Measurements from ENCODE around the gene DCUN1D4.

The DCUN1D4 gene

GRCh38 chr4:51930557-51930956 lies 87.6 kb downstream of the DCUN1D4 start:
- TF ChIP-seq YY1 (IDR thresholded peaks at IDR 0.05; ENCODE audit: low read depth) (no peak), EP300 (IDR thresholded peaks at IDR 0.05; ENCODE audit: borderline replicate concordance) (no peak), REST (IDR thresholded peaks at IDR 0.05; ENCODE audit: low read depth) (no peak), USF1 (IDR thresholded peaks at IDR 0.05) (no peak), MAX (IDR thresholded peaks at IDR 0.05) (no peak), TEAD4 (IDR thresholded peaks at IDR 0.05) (no peak), FOXM1 (IDR thresholded peaks at IDR 0.05; ENCODE audit: borderline replicate concordance, low read depth) (no peak), RAD21 (IDR thresholded peaks at IDR 0.05; ENCODE audit: low read depth) (no peak), EGR1 (IDR thresholded peaks at IDR 0.05) (no peak), ZBTB7A (IDR thresholded peaks at IDR 0.05; ENCODE audit: low read depth) (no peak), NFIC (IDR thresholded peaks at IDR 0.05) (no peak), TCF12 (IDR thresholded peaks at IDR 0.05; ENCODE audit: low read depth) (no peak), CEBPB (IDR thresholded peaks at IDR 0.05) (no peak), CREB1 (IDR thresholded peaks at IDR 0.05; ENCODE audit: low read depth) (no peak), TAF1 (IDR thresholded peaks at IDR 0.05; ENCODE audit: low read depth) (no peak)

- TF ChIP-seq TCF12 (IDR thresholded peaks at IDR 0.05; ENCODE audit: low read depth) (no peak), MAX (IDR thresholded peaks at IDR 0.05) (no peak), TAF1 (IDR thresholded peaks at IDR 0.05; ENCODE audit: low read depth) (no peak), REST (IDR thresholded peaks at IDR 0.05; ENCODE audit: low read depth) (no peak), TEAD4 (IDR thresholded peaks at IDR 0.05) (no peak), NFIC (IDR thresholded peaks at IDR 0.05) (no peak), RAD21 (IDR thresholded peaks at IDR 0.05; ENCODE audit: low read depth) (no peak), CREB1 (IDR thresholded peaks at IDR 0.05; ENCODE audit: low read depth) (no peak), EGR1 (IDR thresholded peaks at IDR 0.05) (no peak), CEBPB (IDR thresholded peaks at IDR 0.05) (no peak), EP300 (IDR thresholded peaks at IDR 0.05; ENCODE audit: borderline replicate concordance) (no peak), FOXM1 (IDR thresholded peaks at IDR 0.05; ENCODE audit: borderline replicate concordance, low read depth) (no peak), ZBTB7A (IDR thresholded peaks at IDR 0.05; ENCODE audit: low read depth) (no peak), USF1 (IDR thresholded peaks at IDR 0.05) (no peak)
These were observed 88.5 kb downstream of the DCUN1D4 start for GRCh38 chr4:51931461-51931860.

- TF ChIP-seq USF1 (IDR thresholded peaks at IDR 0.05) (no peak), RAD21 (IDR thresholded peaks at IDR 0.05; ENCODE audit: low read depth) (no peak), FOXM1 (IDR thresholded peaks at IDR 0.05; ENCODE audit: borderline replicate concordance, low read depth) (no peak), TAF1 (IDR thresholded peaks at IDR 0.05; ENCODE audit: low read depth) (no peak), CREB1 (IDR thresholded peaks at IDR 0.05; ENCODE audit: low read depth) (no peak), TCF12 (IDR thresholded peaks at IDR 0.05; ENCODE audit: low read depth) (no peak), CEBPB (IDR thresholded peaks at IDR 0.05) (no peak)
These were observed 89.3 kb downstream of the DCUN1D4 start for GRCh38 chr4:51932261-51932660.

- TF ChIP-seq FOXM1 (IDR thresholded peaks at IDR 0.05; ENCODE audit: borderline replicate concordance, low read depth) (no peak), CREB1 (IDR thresholded peaks at IDR 0.05; ENCODE audit: low read depth) (no peak), TCF12 (IDR thresholded peaks at IDR 0.05; ENCODE audit: low read depth) (no peak), MAX (IDR thresholded peaks at IDR 0.05) (no peak), USF1 (IDR thresholded peaks at IDR 0.05) (no peak), TEAD4 (IDR thresholded peaks at IDR 0.05) (no peak), RAD21 (IDR thresholded peaks at IDR 0.05; ENCODE audit: low read depth) (no peak), YY1 (IDR thresholded peaks at IDR 0.05; ENCODE audit: low read depth) (no peak), CEBPB (IDR thresholded peaks at IDR 0.05) (no peak), NFIC (IDR thresholded peaks at IDR 0.05) (no peak)
These were observed 89.7 kb downstream of the DCUN1D4 start for GRCh38 chr4:51932684-51933083.

Measured in Ishikawa (cell line).